B cell (primary cell): Measurements from ENCODE around the gene ACOT6. TPM values are rescaled to one million over a fixed set of nuclear protein-coding genes. Genes with fewer than 3 reads are reported as not detected.
A peak's percentile ranks its signal among the peaks of the same experiment; 100 is the strongest.
"Not testable (repeated sequence)": the region's sequence is repeated elsewhere in the genome, so short reads cannot be mapped to it uniquely, and the experiment has no call there.

ENCODE experiments used
- ATAC-seq: fragments of 200-7000 bp; cut with Tn5 transposase; one replicate; pipeline ENCODE4 v1.10.0; 2021; ENCODE audit warnings: low read depth, mild to moderate bottlenecking, moderate number of reproducible peaks, moderate library complexity
- CTCF ChIA-PET: fragments of 350-600 bp; sonication (Branson Sonifier 250); formaldehyde crosslinking; loops from one replicate; lab custom pipeline; 2021; ENCODE audit warnings: antibody characterized with exemption, inconsistent platforms; lab: Charles Lee
- POLR2A ChIA-PET: fragments of 350-600 bp; sonication (Branson Sonifier 250); formaldehyde crosslinking; loops from one replicate; lab custom pipeline; 2021; ENCODE audit warnings: antibody characterized with exemption; lab: Charles Lee
- DNase-seq: peaks from one replicate; pipeline ENCODE4 v3.0.0; 2013
- H2AFZ ChIP-seq: 2 replicates; pipeline ENCODE4 v1.6.1; 2012; ENCODE audit warnings: mild to moderate bottlenecking, low read depth, low read length; ENCODE audit not compliant: insufficient read depth, poor library complexity, severe bottlenecking
- H3K27ac ChIP-seq, 2 donors: 1 replicate in 1 of 2; 2 replicates in 1 of 2; pipeline ENCODE4 v1.5.1; 2012 to 2013; ENCODE audit warnings: low read length in 2 of 2, mild to moderate bottlenecking in 2 of 2, moderate library complexity in 1 of 2
- H3K27me3 ChIP-seq, 4 experiments: fragments of 200-600 bp in 1 of 4; sonication (generic) in 1 of 4; replicated peaks in 1 of 4; 1 replicate in 2 of 4; 2 replicates in 2 of 4; pipeline versions ENCODE4 v1.6.1 to v1.7.0; 2013 to 2016; ENCODE audit warnings: low read length in 3 of 4, mild to moderate bottlenecking in 2 of 4, mixed read lengths in 1 of 4, moderate library complexity in 1 of 4; ENCODE audit not compliant: insufficient read depth in 4 of 4, control insufficient read depth in 3 of 4; ENCODE audit errors: control extremely low read depth in 1 of 4
- H3K36me3 ChIP-seq, 2 experiments: replicated peaks in 1 of 2; 1 replicate in 1 of 2; 2 replicates in 1 of 2; pipeline versions ENCODE4 v1.6.1 to v1.7.1; 2013; ENCODE audit warnings: low read length in 1 of 2; ENCODE audit not compliant: insufficient read depth in 2 of 2, control insufficient read depth in 1 of 2; ENCODE audit errors: control extremely low read depth in 1 of 2, extremely low read depth in 1 of 2
- H3K4me1 ChIP-seq, 2 donors: fragments of 200-600 bp in 1 of 2; sonication (generic) in 1 of 2; 1 replicate in 1 of 2; 2 replicates in 1 of 2; pipeline versions ENCODE4 v1.5.1 to v1.6.1; 2013 to 2017; ENCODE audit warnings: low read length in 2 of 2; ENCODE audit not compliant: control insufficient read depth in 2 of 2, insufficient read depth in 2 of 2
- H3K4me2 ChIP-seq: replicated peaks from 2 replicates; pipeline ENCODE3; 2012; ENCODE audit warnings: mild to moderate bottlenecking, low read depth, low read length; ENCODE audit not compliant: poor library complexity, severe bottlenecking
- H3K4me3 ChIP-seq, 5 experiments: fragments of 200-600 bp in 1 of 5; sonication (generic) in 1 of 5; 1 replicate in 3 of 5; 2 replicates in 2 of 5; pipeline versions ENCODE4 v1.5.1 to v1.7.0; 2011 to 2016; ENCODE audit warnings: low read length in 4 of 5, mild to moderate bottlenecking in 4 of 5, low read depth in 2 of 5, control low read depth in 1 of 5, moderate library complexity in 1 of 5; ENCODE audit not compliant: insufficient read depth in 1 of 5; ENCODE audit errors: control extremely low read depth in 1 of 5, extremely low read depth in 1 of 5
- H3K79me2 ChIP-seq: fragments of 200-600 bp; sonication (generic); one replicate; pipeline ENCODE4 v1.6.0; 2016; ENCODE audit warnings: low read length; ENCODE audit not compliant: control insufficient read depth, insufficient read depth
- H3K9ac ChIP-seq: fragments of 200-600 bp; sonication (generic); 2 replicates; pipeline ENCODE4 v1.6.1; 2017; ENCODE audit warnings: mild to moderate bottlenecking, low read length, moderate library complexity
- H3K9me3 ChIP-seq, 3 donors: one replicate each; pipeline versions ENCODE4 v1.6.1 to v1.7.1; 2013; ENCODE audit warnings: low read length in 2 of 3; ENCODE audit not compliant: control insufficient read depth in 2 of 3, insufficient read depth in 1 of 3; ENCODE audit errors: control extremely low read depth in 1 of 3
- H4K20me1 ChIP-seq: 2 replicates; pipeline ENCODE4 v1.6.0; 2012; ENCODE audit warnings: mild to moderate bottlenecking, low read length; ENCODE audit not compliant: insufficient read depth, control insufficient read depth, poor library complexity, severe bottlenecking
- H3K27ac Mint-ChIP-seq: one replicate; pipeline ENCODE4 v1.8.0; 2021; ENCODE audit warnings: mixed read lengths
- H3K27me3 Mint-ChIP-seq: one replicate; pipeline ENCODE4 v1.8.0; 2021; ENCODE audit warnings: mixed read lengths
- H3K4me1 Mint-ChIP-seq: one replicate; pipeline ENCODE4 v1.8.0; 2021; ENCODE audit warnings: mixed read lengths
- H3K4me3 Mint-ChIP-seq: one replicate; pipeline ENCODE4 v1.8.0; 2021; ENCODE audit warnings: mixed read lengths
- H3K9me3 Mint-ChIP-seq: one replicate; pipeline ENCODE4 v1.8.0; 2022; ENCODE audit warnings: mixed read lengths; ENCODE audit not compliant: insufficient read depth
- WGBS: methylation state at CpG from one replicate; pipeline ENCODE4 v1.1.5; 2013; ENCODE audit warnings: missing lambda C conversion rate; ENCODE audit not compliant: insufficient coverage; 5-methylcytosine and 5-hydroxymethylcytosine counted together
- intact Hi-C: fragments of 100-400 bp; cut with micrococcal nuclease; formaldehyde crosslinking; loops from one replicate; pipeline ENCODE4 v1.10.0; 2022
- polyA plus RNA-seq: library from polyadenylated mRNA; depleted of rRNA; stranded (reverse); fragments of >200 nt; gene quantifications from 2 replicates; pipeline ENCODE4 v1.2.3, GENCODE V29; 2012
- total RNA-seq, 2 donors: library from RNA; stranded (reverse); fragments of 120-200 nt in 1 of 2; gene quantifications; 1 replicate in 1 of 2; 2 replicates in 1 of 2; pipeline versions ENCODE4 v1.2.3 to v1.2.4, GENCODE V29; 2013 to 2022
- TF ChIP-seq, protein P1 (sequence below): fragments of 200-600 bp; IDR thresholded peaks from one replicate; pipeline ENCODE4 v1.8.0; 2022; ENCODE audit warnings: antibody characterized with exemption, mild to moderate bottlenecking

Gene ACOT6
- total and polyA plus RNA-seq, 2 donors (not counting 1 experiment from before 2014, with no cell fraction given), result not detected

DNA sequence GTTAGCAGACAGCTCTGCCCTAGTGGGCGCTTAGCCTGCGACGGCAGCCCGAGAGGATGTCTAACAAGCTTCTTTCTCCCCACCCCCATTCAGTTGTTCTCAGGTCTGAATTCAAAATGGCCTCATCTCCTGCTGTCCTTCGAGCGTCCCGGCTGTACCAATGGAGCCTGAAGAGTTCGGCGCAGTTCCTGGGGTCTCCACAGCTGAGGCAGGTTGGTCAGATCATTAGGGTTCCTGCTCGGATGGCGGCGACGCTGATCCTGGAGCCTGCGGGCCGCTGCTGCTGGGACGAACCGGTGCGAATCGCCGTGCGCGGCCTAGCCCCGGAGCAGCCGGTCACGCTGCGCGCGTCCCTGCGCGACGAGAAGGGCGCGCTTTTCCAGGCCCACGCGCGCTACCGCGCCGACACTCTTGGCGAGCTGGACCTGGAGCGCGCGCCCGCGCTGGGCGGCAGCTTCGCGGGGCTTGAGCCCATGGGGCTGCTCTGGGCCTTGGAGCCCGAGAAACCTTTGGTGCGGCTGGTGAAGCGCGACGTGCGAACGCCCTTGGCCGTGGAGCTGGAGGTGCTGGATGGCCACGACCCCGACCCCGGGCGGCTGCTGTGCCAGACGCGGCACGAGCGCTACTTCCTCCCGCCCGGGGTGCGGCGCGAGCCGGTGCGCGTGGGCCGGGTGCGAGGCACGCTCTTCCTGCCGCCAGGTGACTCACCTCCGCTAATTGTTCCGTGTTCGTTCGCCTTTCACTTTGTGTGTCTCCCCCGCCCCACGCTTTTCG is 42.9 kb upstream of the ACOT6 start, which contains the start of gene ACOT2:
ACOT2 (plus strand) TSS at position 29 of the 774 bp plus-strand sequence; CDS start at position 57, 28 bp downstream.
- ChIA-PET CTCF (interaction anchor here (0.7 to 4.4 kb wide), 9 partner anchors 10 to 160 kb away, joined by 3 to 44 read pairs (median 5); partner anchors contain the start of genes ACOT6 and RIOX1), POLR2A (interaction anchor here (0.6 to 1.6 kb wide), 6 partner anchors 9 to 462 kb away, joined by 3 to 10 read pairs (median 4); partner anchors contain the start of gene RIOX1)
- DNase-seq (peak; percentile 82), ATAC-seq (peak; percentile 64)
- H3K9ac ChIP-seq, result peak within 1 kb of the TSS; percentile 68
- peaks cover 19 to 32% of the 10 kb centered on the region in 2 donors for H3K4me1 ChIP-seq
- not testable (repeated sequence) for H3K27me3 Mint-ChIP-seq, H3K9me3 Mint-ChIP-seq, H3K27me3 ChIP-seq, H3K36me3 ChIP-seq, H3K9me3 ChIP-seq, H4K20me1 ChIP-seq
- Mint-ChIP-seq H3K27ac (peak within 1 kb of the TSS; percentile 94), H3K4me1 (peaks cover 38% of the 10 kb centered on the region), H3K4me3 (peak within 1 kb of the TSS; percentile 92)
- H3K27ac ChIP-seq, result peak within 1 kb of the TSS; percentile 68 to 71
- intact Hi-C loops, result loop anchor here (1.0 to 5.0 kb wide), 4 partner anchors 43 to 77 kb away; partner anchors contain the start of genes ACOT6, DNAL1 and RIOX1
- H2AFZ ChIP-seq, result peak within 1 kb of the TSS; percentile 78
- under 1% methylated on average over 76 of the region's 83 CpGs for WGBS
- H3K79me2 ChIP-seq, result peaks cover 20% of the 10 kb centered on the region
- peak within 1 kb of the TSS; percentile 83 for H3K4me2 ChIP-seq
- H3K4me3 ChIP-seq, result peak within 1 kb of the TSS; percentile 59 to 70 (median 66)

DNA sequence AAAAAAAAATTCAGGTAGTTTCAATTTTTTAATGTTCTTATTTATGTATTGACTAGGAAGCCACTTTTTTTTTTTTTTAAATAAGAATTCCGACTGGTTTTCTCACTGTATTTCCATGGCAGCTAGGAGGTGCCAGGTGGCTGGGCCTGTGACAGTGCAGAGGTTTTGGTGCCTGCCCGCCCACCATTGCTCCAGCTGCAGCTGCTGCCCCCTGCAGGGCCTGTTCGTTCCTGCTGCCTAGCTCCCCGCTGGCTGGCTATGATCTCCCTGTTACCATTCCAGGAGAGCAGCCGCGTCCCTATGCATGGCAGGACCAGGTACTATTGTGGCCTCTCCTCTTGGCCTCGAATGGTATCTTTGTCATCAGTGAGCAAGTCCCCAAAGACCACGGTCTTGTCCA is 41.4 kb upstream of the ACOT6 start:
- peak; percentile 73 for ATAC-seq
- intact Hi-C loops, result loop anchor here (1.0 to 2.0 kb wide), 2 partner anchors 22 to 62 kb away; no protein-coding TSS in a partner anchor
- H3K9ac ChIP-seq, H3K4me2 ChIP-seq, H2AFZ ChIP-seq, H3K27me3 Mint-ChIP-seq, H3K9me3 ChIP-seq, H3K27ac ChIP-seq, H4K20me1 ChIP-seq, H3K9me3 Mint-ChIP-seq, H3K36me3 ChIP-seq, H3K4me3 ChIP-seq, H3K27me3 ChIP-seq: not testable (repeated sequence)
- peaks cover 16% of the 10 kb centered on the region for H3K79me2 ChIP-seq
- Mint-ChIP-seq H3K27ac (peak overlapping the region; percentile 11), H3K4me3 (peak overlapping the region; percentile 52), H3K4me1 (peaks cover 36% of the 10 kb centered on the region)
- ChIA-PET CTCF (interaction anchor here (0.7 to 4.4 kb wide), 13 partner anchors 9 to 1323 kb away, joined by 3 to 44 read pairs (median 4); partner anchors contain the start of genes ACOT6 and RIOX1), POLR2A (interaction anchor here (0.7 kb wide), 4 partner anchors 31 to 267 kb away, joined by 3 to 7 read pairs (median 4); no protein-coding TSS in a partner anchor)
- 51% methylated on average over 6 of the region's 8 CpGs for WGBS
- H3K4me1 ChIP-seq, result peaks cover 19 to 32% of the 10 kb centered on the region in 2 donors
- TF ChIP-seq, protein P1, sequence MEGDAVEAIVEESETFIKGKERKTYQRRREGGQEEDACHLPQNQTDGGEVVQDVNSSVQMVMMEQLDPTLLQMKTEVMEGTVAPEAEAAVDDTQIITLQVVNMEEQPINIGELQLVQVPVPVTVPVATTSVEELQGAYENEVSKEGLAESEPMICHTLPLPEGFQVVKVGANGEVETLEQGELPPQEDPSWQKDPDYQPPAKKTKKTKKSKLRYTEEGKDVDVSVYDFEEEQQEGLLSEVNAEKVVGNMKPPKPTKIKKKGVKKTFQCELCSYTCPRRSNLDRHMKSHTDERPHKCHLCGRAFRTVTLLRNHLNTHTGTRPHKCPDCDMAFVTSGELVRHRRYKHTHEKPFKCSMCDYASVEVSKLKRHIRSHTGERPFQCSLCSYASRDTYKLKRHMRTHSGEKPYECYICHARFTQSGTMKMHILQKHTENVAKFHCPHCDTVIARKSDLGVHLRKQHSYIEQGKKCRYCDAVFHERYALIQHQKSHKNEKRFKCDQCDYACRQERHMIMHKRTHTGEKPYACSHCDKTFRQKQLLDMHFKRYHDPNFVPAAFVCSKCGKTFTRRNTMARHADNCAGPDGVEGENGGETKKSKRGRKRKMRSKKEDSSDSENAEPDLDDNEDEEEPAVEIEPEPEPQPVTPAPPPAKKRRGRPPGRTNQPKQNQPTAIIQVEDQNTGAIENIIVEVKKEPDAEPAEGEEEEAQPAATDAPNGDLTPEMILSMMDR, result peak; percentile 68
- DNase-seq, result peak; percentile 69

DNA sequence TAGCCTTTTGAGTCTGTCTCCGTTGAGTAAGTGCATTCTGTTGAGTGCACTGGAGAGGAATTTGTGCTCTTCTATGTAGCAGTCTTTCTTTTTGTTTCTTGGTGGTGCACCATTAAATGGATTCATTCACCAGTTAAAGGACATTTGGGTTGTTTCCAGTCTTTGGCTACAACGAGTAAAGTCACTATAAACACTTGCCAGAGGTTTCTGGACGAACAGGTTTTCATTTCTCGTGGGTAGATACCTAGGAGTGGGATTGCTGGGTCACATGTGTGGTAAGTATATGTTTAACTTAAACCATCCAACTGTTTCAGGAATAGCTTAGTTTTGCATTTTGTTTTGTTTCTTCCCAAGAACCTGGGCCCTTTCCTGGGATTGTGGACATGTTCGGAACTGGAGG is 39.3 kb upstream of the ACOT6 start:
- DNase-seq, H3K4me3 ChIP-seq, ATAC-seq, H3K36me3 ChIP-seq, CTCF ChIA-PET, H3K27ac Mint-ChIP-seq, H3K27me3 Mint-ChIP-seq, H2AFZ ChIP-seq, POLR2A ChIA-PET, H3K4me3 Mint-ChIP-seq, H3K9me3 Mint-ChIP-seq, H3K9ac ChIP-seq, H3K27ac ChIP-seq, H3K27me3 ChIP-seq, H3K9me3 ChIP-seq, H4K20me1 ChIP-seq, H3K4me2 ChIP-seq, H3K79me2 ChIP-seq, intact Hi-C loops: not testable (repeated sequence)
- peaks cover 11 to 24% of the 10 kb centered on the region in 2 donors for H3K4me1 ChIP-seq
- WGBS, result 100% methylated on average over 1 of the region's 5 CpGs
- peaks cover 25% of the 10 kb centered on the region for H3K4me1 Mint-ChIP-seq
